Measurements from ENCODE around the gene LINGO4.
"Not testable (repeated sequence)": the region's sequence is repeated elsewhere in the genome, so short reads cannot be mapped to it uniquely, and the experiment has no call there.

The LINGO4 gene

DNA sequence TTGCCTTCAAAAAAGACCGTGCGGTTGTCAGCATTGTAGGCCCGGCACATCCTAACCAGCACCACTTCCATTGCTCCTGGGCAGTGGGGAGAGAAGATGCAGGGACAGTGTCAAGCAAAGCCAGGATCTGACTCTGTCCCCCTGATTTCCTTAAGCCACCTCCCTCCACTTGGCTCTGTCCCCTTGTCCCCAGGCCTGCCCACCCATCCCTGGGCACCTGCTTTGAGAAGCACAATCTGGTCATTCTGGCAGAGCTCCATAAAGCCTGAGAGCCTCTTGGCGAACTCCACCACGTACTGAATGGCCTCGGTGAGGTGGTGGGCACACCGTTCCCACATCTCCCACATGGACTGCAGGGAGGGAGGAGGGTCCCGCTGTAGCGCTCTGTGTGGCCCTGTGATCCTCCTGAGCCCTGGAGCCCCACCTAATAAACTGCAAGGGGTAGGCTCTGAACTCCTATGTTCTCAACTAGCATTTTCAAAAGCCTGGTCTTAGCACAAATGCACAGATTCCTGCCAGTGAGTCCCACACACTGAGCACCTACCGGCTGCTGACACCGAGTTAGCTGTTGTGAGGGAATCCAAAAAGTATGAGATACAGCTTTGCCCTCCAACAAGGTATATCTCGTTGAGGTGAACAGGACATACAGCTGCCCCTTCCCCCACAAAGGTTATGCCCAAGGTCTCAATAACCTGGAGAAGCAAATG is 8.2 kb upstream of the LINGO4 start:
- no peak for DNase-seq

DNA sequence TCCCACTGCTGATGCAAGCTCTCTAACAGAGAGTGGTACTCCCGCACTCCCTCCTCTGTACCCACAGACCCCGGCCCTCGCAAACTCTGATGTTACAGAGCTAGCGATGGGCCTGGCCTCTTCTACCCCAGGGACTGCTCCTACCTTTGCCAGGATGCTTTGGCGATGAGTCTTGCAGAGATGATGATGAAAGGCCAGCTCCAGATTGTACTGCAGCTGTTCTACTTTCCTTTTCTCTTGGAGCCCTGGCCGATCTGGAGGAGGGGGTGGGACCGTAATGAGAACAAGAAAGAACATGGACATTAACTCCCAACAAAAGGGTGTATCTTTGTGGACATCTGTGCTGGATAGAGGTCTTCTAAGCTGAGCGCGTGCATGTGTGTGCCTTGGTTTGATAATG is 6.0 kb upstream of the LINGO4 start:
- no peak for DNase-seq

DNA sequence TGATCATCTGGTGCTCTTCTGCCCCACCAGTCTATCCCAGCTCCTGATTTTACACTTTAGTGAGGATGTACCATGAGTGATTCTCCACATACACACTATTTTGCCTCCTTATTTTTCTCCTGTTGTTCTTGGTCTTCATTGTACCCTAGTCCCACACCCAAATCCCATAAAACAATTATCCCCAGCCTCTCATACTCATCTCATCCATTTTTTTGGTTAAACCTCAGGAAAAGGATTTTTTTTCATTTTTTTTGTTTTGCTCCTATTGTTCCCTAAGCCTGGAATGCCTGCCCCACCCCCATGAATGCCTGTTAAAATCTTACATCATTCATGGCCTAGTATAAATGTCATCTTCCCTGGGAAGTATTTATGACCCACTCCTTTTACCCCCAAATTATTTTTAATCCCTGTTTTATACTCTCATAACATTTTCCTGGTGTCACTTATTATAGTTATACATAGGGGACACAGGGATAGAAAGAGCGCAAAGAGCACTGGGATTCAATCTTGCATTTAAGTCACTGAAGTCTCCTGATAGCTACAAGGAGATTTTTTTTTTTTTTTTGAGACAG is 4.9 kb upstream of the LINGO4 start:
- DNase-seq, result no peak

DNA sequence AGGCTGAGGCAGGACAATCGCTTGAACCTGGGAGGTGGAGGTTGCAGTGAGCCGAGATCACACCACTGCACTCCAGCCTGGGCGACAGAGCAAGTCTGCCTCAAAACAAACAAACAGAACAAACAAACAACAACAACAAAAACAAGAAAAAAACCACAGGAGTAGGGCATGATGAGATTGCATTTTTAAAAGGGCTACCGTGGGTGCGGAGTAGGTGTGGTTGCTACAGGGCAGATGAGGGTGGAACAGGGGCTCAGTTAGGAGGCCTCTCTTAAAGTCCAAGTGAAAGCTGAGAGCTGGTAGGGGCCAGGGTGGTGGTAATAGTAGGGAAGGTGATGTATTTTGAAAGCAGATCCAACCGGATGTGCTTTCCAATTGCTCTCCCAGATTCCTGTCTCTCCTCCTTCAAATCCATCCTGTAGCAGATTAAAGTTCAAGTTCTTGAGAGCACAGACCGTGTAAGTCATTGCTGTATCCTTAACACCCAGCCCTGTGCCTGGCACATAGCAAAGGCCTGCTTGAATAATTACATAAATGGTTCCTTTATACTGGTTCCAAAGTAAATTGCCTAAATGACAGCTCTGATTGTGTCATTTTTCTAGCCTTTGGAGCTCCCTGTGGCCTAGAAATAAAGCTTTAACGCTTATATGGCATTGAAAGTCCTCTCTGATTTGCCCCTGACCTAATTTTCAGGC is 4.2 kb upstream of the LINGO4 start:
- DNase-seq, result no peak

DNA sequence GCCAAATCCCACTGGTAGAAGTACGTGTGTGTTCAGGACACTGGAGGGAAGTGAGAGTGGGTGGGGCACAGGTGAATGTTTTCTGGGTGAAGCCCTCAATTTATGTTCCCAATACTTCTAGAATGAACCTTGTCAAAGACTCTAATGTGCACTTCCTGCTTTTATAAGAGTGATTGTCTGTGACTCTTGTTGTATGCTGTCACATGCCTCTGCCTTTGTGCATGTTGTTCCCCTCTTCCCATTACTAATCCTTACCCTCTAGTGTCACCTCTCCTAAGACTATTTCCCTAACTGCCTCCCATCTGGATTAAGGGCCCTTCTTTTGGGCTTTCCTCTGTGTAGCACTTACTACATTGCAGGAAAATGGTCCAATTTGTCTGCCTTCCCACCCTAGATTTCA is 2.5 kb upstream of the LINGO4 start:
- DNase-seq, result no peak

DNA sequence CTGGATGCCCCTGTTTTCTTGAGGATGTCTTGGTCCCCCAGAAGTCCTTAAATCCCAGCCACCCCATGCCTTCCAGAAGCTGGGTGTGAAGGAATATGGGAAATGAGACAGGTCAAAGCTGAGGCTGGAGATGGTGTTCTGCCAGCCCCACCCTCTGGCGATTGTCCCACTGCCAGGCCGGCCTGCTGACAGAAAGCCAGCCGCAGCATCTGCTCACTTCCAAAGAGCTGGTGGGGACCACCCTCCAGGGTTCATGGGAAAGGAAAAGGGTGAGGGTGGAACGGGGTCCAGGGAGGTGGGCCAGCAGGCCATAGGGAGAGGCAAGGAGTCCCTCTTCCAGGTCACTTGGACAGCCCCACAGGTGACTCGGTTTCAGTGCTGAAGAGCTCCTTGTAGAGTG is 1.9 kb upstream of the LINGO4 start:
- no peak for DNase-seq

DNA sequence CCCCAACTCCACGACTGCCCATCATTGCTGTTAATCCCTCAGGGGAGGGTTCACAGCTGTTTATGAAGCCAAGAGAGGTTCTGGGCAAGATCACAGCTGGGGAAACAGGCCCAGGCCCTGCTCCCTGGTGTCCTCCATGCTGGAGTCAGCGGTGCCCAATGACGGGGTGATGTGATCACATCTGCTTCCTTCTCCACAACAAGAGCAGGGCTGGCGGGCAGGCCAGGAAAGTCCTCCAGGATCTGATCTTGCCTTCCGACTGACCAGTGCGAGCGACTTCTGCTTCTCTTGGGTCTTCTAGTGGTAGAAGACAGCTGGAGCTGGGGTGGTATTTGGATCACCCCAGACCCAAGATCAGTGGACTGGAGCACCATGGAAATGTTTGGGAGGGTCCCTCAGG is 951 bp upstream of the LINGO4 start:
- no peak for DNase-seq

DNA sequence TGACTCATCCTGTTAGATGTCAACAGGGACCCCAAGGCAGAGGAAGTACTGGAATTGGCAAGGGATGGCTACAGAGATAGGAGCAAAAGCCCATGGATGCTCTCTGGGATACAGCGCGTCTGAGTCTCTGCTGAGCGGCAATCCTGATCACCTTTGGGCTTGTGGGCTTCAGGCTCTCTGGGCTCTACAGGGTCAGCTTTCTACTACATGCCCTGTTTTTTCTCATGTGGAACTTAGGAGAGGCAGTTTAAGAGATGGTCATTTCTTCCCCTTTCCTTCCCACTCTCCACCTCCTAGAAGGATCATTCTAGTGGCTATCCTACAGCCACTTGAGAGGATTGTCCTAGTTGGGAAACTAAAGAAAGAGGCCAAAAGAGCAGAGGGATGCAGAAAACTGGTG is 1.3 kb downstream of the LINGO4 start:
- DNase-seq, result no peak

DNA sequence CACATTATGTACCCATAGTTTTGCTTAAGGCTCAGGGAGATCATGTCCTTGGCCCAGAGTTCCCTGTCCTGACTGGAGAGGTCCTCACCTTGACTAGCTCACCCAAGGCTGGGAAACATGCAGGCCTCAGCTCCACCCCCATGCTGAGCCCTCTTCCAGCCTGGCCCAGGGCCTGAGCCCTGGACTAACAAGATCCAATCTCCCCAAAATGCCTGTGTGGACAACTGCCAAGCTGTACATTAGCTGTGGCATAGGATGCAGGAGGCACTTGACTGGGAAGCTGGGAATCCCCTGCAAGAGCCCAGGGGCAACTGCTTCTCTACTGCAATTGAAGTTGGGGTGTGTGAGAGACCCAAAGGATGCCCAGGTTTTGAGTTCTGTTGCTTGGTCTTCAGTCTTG is 2.1 kb downstream of the LINGO4 start:
- DNase-seq, result no peak

DNA sequence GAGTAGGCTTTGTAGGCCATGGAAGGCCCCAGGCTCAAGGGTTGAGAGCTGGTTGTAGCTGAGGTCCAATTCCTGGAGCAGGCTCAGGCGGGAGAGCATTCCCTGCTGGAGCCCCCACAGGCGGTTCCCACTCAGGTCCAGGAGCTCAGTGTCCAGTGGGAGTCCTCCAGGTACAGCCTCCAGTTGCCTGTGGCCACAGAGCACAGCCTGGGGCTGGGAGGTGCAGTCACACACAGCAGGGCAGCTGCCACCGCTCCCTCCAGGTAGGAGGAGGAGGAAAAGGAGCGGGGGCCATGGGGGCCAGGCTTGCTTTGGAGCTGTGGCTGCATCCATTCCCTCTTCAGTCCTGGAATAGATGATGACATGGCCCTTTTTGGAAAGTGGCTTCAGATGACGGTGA is 2.8 kb downstream of the LINGO4 start:
- no peak for DNase-seq

DNA sequence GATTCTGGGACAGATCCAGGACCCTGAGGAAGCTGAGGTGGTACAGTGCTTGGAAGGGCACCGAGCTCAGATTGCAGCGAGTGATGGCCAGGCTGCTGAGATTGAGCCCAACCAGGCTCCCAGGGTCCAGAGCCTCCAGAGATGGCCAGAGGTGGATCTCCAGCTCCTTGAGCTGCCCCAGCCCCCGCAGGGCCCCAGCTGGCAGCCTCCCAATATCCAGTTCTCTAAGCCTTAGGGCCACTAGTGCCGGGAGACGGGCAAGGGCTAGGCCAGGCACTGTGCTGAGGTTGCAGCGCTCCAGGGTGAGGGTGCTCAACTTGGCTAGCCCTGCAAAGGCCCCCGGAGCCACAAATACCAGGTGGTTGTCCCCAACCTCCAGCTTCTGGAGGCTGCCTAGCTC is 3.4 kb downstream of the LINGO4 start:
- no peak for DNase-seq

DNA sequence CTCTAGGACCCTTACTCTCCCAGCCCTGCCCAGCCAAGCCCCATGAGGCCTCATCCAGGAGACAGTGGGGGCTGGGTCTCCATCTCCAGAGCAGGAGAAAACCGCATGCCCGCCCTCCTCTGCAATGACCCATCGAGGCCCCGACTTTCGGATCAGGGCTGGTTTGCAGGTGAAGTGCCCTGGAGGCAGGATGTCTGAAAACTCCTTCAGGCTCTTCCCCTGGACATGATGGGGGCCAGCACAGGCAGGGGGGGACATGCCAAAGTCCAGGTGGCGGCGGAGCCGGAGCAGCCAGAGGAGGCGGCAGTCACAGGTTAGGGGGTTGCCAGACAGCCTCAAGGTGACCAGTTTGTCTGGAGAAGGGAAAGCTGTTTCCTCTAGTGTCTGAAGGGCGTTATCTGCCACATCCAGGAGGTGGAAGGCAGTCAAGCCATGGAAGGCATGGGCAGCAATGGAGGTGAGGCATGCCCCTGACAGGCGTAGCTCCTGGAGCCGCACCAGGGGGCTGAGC is 3.9 kb downstream of the LINGO4 start:
- no peak for DNase-seq

DNA sequence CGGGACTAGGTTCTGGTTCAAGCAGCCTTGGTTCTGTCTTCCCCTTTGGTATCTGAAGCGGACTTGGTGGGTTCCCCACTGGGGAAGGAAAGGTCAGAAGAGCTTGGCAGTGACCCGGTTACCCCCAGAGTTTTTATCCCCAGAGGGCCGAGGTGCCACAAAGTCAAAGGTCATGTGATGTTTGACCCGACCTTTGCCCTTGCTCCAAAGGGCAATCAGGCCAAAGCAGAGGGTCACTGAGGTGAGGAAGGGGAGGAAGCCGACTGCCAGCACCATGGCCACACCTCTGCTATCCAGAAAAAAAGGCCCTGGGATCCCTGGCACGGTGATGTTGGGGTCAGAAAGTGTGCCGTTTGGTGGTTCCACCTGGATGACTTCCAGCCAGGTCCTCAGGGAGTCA is 4.4 kb downstream of the LINGO4 start:
- no peak for DNase-seq

DNA sequence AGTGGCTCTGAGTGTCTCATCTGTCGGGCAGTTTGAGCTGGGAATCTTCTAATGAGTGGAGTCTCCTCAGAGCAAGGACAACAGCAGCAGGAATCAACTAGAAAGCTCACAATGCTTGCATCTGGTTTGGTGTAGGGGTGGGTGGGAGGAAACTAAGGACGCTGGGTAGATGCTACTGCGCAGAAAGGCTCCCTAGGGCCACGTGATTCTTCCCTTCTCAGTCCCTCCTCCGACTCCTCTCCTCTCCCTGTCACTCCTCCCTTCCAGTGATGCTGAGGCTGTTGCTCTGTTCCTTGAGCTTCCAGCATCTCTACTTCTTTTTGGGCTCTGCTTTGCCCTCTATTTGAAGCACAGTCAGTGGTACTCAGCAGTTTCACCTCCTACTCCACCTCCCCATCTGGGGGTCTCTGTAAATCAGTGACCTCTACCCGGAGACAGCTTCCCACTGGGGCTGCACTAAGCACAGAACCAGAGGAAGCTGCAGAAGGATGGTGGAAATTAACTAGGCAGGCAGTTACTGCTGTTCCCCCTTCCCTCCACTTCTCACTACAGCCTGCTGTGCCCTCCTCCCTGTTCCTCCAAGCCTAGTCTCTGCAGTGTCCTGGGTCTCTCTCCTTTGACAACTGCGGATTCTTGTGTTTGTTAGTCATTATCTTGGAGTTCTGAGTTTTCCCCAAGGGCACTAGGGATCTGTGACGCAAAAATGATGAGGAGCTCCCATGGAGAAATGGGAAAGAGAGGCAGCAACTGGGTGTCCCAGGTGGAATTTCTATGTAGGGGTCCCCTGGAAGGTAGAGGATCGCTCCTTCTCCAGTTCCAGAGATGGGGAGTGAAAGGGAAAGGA is 5.8 kb downstream of the LINGO4 start:
- DNase-seq, result no peak

DNA sequence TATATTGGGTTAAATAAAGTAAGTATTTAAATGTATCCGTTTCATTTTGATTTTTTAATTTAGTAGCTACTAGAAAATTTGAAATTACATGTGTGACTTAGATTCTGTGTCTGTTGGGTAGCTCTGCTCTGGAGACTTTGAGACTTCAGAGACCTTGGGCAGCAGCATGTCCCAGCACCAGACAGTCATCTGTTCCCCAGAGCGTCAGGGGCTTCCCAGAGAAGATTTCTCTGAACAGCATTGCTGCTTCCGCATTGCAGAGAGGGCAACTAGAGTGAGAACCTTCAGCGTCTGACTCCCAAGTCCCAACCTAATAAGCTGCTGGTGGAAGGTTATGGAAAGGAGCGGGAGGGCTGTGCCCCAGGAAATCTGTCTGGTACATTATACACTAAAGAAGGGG is 6.6 kb downstream of the LINGO4 start:
- no peak for DNase-seq

DNA sequence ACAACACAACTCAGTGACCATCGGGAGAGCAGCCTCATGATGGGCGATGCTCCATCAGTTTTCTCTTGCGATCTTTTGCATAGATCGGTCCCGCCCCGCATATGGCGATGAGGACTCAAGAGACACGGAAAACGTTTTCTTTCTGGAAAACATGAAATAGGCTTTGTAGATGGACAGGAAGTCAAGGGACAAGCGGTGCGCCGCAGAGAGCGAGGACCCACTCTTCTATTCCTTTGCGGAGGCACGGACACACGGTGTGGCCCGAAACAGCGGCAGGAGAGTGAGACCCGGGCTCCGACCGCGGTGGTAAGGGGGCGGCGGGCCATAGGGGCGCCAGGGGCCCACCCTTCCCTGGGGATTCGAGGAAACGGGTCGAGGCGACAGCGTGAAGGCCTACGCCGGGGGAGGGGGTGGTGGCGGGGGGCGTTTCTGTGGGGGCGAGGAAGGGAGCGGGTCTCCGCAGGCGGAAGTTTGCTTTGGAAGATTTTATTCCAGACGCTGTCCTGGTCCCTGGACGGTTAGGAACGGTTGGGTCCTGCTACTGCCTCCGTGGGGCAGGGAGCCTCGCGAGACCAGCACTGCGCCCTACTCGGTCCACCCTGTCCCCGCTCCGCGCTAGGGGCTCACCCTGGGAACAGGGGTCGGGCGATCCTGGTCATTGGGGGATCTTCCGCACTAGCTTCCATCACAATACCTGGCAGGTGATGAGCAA is 14.1 kb downstream of the LINGO4 start:
- no peak for DNase-seq

DNA sequence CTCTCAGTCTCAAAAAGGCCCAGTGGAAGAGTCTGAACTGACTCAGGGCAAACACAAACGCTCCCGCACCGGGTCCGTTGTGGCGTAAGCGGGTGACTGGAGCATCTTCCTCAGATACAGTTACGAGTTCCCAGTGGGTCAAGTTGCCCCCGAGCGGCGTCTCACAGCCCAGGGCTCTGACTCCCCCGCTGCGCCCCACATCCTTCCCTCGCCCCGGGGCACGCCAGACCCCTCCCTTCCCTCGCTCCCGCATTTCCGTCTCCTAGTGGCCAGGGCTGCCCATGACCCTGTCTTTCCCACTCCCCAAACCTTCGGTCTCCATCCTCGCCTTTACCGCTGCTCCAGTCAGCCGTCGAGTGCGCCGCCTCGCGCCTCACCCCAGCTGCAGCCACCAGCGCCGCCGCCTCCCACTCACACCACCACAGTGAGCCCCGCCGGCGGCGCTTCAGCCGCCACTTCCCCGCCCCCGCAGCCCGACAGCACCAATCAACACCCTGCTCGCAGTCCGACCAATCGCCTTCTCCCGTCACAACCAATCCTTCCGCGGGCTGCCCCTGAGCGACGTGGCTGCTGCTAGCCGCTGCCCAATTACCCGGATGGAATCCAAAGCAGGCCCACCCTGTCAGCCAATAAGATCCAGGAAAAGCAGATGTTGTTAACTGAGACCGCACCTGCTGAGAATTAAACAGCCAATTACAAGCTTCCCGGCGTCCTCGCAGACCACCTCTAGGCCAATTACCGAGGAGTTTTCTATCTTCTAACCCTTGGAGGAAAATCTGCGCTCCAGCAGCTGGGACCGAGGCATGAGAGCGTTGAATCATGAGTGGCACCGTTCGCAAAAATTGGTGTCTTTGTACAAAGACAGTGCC is 14.9 kb downstream of the LINGO4 start, which contains the start of gene TDRKH:
Gene TDRKH, minus strand, starts transcription at position 430 of the 869 bp plus-strand sequence. CDS start 7,478 bp downstream, outside the sequence.
- peak; percentile 99 for DNase-seq

DNA sequence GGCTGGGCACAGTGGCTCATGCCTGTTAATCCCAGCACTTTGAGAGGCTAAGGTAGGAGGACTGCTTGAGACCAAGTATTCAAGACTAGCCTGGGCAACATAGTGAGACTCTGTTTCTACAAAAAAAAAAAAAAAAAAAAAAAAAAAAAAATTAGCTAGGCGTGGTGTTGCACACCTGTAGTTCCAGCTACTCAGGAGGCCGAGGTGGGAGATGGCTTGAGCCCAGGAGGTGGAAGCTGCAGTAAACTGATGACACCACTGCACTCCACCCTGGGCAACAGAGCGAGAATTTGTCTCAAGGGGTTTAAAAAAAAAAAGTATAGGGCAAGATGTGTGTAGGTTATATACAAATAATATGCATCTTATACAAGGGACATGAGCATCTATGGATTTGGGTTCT is 17.5 kb downstream of the LINGO4 start:
- no peak for DNase-seq

DNA sequence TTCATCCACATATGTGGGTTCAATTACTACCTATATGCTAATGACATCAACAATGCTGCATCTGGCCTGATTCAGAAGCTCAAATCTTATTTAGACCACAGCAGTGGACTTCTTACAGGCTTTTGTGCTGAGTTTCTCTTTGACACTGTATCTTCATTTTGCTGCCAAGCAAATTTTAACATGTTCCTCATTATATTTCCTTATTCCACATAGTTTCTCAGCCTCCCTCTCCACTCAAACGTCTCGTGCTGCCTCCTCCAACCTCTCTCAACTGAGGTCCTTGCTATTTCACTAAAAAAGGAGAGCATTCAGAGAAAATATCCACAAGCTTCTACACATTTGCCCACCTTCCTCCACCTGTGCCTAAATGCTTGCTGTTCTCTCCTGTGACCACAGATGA is 21.4 kb downstream of the LINGO4 start:
- no peak for DNase-seq

DNA sequence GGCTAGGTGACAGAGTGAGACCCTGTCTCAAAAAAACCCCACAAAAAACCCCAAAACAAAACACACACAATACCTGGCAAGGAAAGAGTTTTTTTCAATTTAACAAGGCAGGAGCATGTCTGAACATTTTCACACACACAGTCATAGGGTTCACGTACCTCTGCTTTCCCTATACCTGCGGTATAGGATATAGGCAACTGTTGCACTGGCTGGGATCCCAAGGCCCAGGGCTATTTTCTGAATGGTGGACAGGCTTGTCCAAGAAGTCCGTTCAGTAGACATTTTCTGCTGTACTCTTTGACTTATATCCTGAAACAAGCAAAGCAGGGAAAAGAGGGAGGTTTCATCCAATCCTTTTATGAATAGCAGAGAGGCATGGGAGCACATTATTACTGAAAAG is 22.5 kb downstream of the LINGO4 start:
- no peak for DNase-seq

DNA sequence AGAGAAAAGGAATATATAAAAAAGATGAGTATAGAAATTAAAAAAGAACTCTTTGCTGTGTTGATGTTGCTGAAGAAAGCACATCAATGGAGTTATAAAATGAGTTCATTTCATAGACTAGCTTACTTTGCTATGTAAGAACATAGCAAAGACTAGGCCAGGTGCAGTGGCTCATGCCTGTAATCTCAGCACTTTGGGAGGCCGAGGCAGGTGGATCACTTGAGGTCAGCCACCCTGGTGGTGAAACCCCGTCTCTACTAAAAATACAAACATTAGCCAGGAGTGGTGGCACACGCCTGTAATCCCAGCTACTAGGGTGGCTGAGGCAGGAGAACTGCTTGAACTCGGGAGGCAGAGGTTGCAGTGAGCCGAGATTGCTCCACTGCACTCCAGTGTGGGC is 23.2 kb downstream of the LINGO4 start:
- not testable (repeated sequence) for DNase-seq

DNA sequence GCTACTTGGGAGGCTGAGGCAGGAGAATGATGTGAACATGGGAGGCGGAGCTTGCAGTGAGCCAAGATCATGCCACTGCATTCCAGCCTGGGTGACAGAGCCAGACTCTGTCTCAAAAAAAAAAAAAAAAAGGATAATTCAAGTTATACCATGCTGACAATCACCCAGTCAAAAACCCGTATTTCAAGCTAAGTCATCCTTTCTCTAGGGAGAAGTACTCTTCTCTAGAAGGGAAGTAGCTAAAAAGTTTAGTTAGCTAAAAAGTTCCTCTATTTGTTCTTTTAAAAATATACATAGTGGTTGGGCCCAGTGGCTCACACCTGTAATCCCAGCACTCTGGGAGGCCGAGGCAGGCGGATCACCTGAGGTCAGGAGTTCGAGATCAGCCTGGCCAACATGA is 24.5 kb downstream of the LINGO4 start:
- not testable (repeated sequence) for DNase-seq
